Fibroblast of peridontal ligament (primary cell): ENCODE measurements around the gene RARA.
"Not testable (repeated sequence)": the region's sequence is repeated elsewhere in the genome, so short reads cannot be mapped to it uniquely, and the experiment has no call there.

Experiments used
- DNase-seq: peaks from one replicate; pipeline ENCODE4 v3.0.0-alpha.2; 2010; ENCODE audit errors: extremely low read depth

RARA gene

GRCh38 chr17:40297511-40297910 is 11.5 kb upstream of the RARA start:
- DNase-seq = no peak

- peak; percentile 78 for DNase-seq
Observed at GRCh38 chr17:40298726-40299125, 10.3 kb upstream of the RARA start.

GRCh38 chr17:40299159-40299757 is 9.7 kb upstream of the RARA start:
- DNase-seq = peak; percentile 84

GRCh38 chr17:40301315-40301714 is 7.7 kb upstream of the RARA start:
- no peak for DNase-seq

- DNase-seq = peak; percentile 93
Observed at GRCh38 chr17:40303009-40303657, 5.8 kb upstream of the RARA start.

GRCh38 chr17:40303708-40304551 is 5.0 kb upstream of the RARA start:
- DNase-seq = peak; percentile 83

GRCh38 chr17:40304552-40304863 is 4.5 kb upstream of the RARA start:
- peak; percentile 90 for DNase-seq

- not testable (repeated sequence) for DNase-seq
Observed at GRCh38 chr17:40304866-40305265, 4.1 kb upstream of the RARA start.

GRCh38 chr17:40306395-40306794 is 2.6 kb upstream of the RARA start:
- DNase-seq = no peak

GRCh38 chr17:40307001-40307730 is 1.8 kb upstream of the RARA start:
- DNase-seq = peak; percentile 86

- DNase-seq = peak; percentile 45
Observed at GRCh38 chr17:40307740-40308239, 1.2 kb upstream of the RARA start.

GRCh38 chr17:40309949-40310510 is 1.1 kb downstream of the RARA start:
- no peak for DNase-seq

- no peak for DNase-seq
Observed at GRCh38 chr17:40310882-40311391, 2.0 kb downstream of the RARA start.

- DNase-seq = peak; percentile 46
Observed at GRCh38 chr17:40311575-40311974, 2.6 kb downstream of the RARA start.

GRCh38 chr17:40312131-40312731 is 3.3 kb downstream of the RARA start:
- no peak for DNase-seq

GRCh38 chr17:40312893-40313667 is 4.1 kb downstream of the RARA start:
- no peak for DNase-seq

- DNase-seq = peak; percentile 69
Observed at GRCh38 chr17:40313668-40314583, 4.9 kb downstream of the RARA start.

GRCh38 chr17:40314584-40314956 is 5.6 kb downstream of the RARA start:
- peak; percentile 66 for DNase-seq

GRCh38 chr17:40315206-40315605 is 6.2 kb downstream of the RARA start:
- DNase-seq = no peak
